ENCODE measurements around the gene NPB.
"Not testable (repeated sequence)": the region's sequence is repeated elsewhere in the genome, so short reads cannot be mapped to it uniquely, and the experiment has no call there.

NPB gene

DNA sequence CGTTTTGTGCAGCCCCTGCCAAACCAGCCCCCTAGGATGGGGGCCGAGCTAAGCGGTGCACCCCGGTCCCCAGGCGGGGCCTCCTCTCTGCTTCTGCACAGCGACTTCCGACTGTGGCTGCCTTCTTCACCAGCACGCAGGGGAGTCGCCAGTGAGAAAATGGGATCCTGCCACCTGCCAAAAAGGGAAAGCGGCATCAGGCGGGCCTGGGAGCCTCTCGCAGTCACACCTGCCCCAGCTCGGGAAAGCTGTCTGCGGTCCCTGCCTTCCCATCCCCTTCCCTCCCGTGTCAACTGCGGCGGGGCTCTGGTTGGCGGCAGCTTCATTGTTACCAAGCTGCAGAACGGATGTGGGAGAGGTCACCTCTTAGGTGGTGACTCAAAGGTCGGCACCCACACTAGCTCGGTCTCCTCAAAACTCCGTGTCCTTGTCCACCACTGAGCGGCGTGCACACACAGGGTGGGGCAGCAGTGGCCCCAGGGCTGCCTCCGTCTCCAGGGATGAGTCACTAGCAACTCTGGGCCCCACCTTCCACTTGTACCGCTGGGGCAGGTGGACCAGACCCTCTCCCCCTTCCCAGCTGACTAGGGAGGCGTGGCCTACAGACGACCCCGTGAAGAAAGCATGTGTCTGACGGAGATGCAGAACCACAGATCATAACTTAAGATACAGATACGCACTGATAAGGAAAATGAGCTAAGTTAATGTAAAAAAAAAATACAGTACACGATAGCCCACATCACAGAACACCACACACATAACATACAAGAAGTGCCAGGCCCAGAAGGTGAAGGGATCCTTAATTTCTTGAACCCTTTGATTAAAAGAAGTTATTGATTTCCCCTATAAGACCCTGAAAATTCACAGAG, 10.6 kb downstream of the NPB start:
- no peak for DNase-seq

DNA sequence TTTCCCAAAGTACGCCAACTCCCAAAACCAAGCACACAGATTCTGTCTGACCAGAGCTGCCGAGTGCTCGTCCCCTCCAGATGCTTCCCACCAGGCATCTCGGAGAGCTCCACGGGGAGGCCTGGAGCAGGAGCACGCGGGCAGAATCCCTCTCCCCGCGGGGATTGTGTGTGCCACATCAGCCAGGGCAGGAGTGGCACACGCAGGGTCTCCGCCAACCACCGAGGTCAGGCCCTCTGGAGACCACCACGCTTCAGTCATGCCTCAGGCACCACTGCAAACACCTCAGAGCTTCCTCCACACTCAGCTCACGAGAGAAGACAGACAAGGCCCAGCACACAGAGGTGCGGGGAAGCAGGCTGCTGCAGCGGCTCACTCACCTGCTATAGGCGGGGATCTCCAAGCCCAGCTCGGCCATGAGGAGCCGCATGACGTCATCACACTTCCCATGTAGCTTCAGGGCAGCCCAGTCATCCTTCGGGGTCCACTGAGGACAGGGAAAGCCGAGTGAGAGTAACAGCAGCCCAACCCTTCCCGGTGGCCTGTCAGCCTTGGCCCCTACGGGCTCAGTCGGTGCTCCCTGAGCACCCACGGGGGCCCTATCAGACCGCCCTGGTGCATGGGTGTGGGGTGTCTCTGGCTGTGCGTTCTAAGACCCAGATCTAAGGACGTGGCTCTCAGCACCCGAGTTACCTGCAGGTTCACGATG, 11.5 kb downstream of the NPB start:
- DNase-seq, result no peak

DNA sequence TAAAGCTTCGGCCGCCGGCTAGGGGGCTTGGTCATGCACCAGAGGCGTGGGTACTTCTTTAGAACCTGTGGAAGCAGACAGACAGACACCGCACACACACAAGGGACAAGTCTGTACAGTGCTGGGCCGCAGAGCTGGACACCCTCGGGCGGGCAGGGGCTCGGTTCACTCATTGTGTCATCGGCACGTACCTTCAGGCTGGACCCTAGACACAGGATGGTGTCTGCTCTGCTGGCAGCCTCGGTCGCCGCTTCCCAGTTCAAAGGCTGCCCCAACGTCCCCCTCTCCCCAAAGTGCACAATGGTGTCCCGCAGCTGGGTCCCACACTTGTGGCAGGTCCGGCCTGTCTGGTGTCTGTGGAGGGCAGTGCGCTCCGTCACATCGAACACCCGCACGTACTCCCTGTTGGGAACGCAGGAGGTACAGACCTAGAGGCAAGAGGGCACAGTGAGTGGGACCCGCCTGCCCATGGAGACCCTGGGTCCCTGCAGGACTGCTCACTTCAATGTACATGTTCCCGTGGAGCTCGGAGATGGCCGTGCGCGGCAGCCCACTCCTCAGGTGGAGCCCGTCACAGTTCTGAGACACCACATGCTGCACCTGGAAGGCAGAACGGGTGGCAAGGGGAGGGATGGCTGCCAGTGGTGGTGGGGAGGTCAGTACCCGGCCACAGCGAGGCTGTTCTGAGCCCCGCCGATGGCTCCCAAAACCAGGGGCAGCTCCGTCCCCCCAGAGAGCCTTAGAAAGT, 12.2 kb downstream of the NPB start:
- no peak for DNase-seq

DNA sequence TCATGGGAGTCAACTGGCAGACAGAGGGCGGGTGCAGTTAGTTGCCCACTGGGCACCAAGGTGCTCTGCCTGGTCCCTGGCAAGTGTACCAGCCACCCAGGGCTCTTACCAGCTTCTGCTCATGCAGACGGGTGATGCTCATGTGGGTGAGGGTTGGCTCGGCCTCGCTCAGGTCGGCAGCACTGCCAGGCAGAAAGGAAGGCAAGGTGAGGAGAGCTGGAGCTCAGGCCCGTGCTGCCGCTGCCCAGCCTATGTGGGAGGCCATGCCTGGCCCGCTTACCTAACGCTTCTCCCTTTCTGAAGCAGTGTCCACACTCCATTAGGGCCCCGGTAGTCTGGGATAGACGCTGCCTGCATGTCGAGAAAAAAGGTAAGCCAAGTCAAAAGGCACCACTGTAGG, 13.3 kb downstream of the NPB start:
- no peak for DNase-seq

DNA sequence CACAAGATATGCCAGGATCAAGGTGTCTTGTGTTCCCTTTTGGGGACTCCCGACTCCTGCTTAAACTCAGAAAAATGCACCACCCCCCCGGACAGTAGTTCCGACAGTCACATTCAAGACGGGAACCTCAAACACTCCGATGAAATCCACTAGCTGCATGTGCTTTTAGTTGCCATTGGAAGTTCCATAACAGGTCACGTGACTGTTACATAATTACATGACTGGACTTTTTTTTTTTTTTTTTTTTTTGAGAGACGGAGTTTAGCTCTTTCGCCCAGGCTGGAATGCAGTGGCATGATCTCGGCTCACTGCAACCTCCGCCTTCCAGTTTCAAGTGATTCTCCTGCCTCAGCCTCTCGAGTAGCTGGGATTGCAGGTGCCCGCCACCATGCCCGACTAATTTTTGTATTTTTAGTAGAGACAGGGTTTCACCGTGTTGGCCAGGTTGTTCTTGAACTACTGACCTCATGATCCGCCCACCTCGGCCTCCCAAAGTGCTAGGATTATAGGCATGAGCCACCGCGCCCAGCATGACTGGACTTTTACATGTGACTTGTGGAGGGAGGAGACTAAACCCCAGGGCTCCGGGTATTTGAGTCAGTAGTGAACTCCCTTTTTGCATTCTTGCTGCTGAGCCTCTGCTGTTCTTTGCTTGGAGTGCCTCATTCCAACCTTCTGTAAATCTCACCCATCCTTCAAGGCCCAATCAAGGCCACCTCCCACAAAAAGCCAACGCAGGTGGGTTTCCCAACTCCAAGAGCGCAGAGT, 14.4 kb downstream of the NPB start:
- no peak for DNase-seq

DNA sequence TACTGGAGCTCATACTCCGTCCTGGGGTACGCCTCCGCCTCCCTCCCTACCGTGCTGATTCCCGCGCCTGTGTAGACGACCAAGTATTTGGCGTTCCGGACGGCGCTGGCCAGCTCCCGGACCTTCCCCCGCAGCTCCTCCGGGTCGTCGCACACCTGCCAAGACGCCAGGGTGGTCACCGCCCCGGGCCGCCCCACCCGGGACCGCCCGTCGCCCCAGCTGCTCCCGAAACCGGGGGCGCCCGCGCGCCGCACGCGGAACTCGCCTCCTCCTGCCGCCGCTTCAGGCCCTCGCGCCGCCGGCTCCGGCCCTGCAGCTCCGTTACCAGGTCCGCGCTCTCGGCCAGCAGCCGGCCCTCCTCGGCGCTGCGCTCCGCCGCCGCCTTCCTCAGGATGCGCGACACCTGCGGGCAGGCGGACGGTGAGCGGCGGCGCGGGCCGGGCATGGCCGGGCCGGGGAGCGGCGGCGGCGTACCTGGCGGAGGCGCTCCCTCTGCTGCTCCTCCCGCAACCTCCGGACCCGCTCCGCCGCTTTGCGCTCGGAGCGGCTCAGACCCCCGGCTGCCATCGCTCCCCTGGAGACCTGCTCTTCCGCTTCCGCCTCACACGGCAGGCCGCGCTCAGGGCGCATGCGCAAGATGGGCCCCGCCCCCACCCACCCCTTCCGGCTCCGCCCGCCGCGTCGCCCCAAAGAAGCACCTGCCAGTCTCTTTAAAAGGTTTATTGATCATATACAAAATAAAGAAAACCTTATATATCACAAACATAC, 15.7 kb downstream of the NPB start, which contains the start of gene SIRT7:
Gene SIRT7 (minus strand): TSS at position 612 of the 768 bp plus-strand sequence. CDS start 45 bp downstream, at position 567.
- DNase-seq, result peak; percentile 89

DNA sequence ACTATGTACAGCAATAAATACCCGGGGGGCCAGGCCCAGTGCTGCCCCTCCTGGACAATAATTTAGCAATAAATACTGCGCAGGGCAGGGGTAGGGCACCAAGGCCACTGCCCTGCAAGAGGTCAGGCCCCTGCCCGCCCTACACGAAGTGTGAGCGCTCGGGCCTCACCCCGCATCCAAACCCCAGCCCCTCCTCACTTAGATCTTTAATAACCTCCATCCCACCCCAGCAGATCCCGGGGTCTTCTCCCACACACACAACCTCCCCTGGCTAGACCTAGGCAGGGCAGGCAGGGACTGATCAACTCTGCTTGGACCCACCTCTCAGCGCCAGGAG, 16.3 kb downstream of the NPB start:
- not testable (repeated sequence) for DNase-seq

DNA sequence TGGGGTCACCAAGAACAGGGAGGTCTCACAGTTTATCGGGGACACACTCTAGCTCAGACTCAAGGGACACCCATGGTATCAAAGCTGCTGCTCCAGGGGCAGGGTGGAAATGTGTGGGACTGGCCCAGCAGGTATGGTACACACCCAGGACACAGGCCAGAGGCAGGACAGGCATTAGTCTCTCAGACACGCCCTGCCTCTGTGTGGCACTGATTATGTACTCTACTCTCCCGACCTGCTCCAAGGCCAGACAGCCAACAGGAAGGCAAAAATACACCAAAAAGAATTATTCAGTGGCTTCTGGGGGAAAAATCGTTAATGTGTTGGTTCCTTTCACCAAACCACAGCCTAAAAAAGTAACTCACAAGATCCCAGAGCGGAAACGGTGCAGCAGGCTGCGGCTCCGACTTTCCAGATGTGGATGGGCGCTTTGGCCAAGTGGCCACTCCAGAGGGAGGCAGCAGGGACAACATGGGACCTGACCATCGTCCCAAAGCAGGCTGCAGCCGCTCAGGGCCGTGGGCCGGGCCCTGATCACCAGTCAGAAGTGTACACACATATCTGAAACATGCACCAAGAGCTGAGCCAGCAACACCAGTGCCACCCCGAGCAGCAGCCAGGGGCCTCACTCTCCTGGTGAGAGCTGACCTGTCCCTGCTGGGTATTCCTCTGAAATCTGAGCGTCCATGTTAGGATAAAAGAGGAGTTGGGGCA, 17.0 kb downstream of the NPB start:
- DNase-seq, result no peak

DNA sequence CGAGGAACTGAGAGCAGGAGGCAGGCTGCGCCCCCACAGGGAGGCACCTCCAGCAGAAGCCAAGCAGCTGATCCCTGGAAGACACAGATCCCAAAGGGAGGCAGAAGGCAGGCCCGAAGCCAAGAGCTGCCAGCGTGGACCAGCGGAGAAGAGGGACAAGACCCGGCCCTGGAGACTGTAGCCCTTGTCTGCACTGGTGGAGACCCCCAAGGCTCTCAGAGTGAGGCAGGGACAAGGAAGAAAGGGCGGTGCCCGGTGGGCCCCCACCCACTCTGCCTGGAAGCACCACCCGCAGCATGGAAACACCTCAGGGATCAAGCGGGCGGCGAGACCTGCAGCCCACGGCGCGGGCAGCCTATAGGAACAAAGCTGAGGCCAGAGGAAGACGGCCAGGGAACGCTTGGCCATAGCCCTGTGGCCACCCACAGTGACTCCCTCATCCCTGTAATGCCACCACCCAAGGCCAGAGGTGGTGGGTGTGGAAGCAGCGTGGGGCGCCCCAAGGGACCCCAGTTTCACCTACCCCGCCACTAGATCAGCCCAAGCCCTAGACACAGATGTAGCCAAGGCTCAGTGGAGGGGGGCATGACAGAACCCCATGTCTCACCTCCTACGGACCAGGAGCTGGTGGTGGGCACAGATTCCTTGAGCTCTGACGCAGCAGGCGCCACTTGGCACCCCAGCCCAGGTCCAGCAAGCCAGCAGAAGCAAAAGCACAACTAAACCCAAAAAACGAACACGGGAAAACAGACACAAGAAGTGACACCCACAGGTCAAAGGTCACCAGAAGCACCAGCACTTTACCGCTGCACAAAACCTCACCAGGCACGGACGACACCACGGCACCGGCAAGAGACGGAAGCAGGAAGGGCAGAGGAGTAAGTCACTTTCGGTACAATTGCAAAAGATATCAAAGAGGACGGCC, 18.8 kb downstream of the NPB start:
- no peak for DNase-seq

DNA sequence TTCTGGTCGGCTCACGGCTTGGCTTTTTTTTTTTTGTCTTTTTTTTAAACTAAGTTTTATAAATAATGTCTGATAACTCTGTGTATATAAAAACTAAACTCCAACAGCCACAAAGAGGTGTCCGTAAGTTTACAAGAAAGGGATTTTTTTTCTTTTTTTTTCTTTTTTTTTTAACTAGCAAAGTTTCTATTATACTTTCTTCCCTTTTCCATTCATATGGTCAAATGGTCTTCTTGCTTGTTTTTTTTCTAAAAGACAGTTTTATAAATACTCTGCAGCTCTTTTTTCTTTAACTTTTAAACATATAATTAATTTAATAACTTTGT, 19.5 kb downstream of the NPB start:
- DNase-seq, result no peak

DNA sequence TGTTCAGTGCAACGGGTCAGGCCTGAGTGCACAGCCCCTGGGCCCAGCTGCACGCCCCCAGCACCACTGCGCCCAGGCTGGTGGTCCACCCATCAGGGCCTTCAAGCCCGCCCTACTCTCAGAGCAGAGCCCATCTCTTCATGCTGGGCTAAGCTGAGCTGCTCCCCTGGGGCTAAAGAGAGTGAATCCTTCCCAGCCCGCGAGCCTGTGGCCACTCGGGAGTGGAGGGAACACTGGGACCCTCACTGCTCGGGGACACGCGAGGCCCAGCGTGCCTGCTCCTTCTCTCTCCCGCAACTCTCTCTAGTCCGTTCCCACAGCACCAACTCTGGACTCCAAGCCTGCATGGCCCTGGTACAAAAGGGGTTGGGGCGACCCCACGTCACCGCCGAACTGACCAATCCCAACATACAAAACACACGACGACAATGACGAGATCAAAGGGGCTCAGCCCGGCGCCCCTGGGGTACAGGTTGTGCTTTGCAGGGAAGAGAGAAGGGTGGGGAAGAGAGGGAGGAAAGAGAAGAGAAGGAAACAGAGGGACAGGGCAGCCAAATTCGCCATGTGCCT, 20.0 kb downstream of the NPB start:
- no peak for DNase-seq

DNA sequence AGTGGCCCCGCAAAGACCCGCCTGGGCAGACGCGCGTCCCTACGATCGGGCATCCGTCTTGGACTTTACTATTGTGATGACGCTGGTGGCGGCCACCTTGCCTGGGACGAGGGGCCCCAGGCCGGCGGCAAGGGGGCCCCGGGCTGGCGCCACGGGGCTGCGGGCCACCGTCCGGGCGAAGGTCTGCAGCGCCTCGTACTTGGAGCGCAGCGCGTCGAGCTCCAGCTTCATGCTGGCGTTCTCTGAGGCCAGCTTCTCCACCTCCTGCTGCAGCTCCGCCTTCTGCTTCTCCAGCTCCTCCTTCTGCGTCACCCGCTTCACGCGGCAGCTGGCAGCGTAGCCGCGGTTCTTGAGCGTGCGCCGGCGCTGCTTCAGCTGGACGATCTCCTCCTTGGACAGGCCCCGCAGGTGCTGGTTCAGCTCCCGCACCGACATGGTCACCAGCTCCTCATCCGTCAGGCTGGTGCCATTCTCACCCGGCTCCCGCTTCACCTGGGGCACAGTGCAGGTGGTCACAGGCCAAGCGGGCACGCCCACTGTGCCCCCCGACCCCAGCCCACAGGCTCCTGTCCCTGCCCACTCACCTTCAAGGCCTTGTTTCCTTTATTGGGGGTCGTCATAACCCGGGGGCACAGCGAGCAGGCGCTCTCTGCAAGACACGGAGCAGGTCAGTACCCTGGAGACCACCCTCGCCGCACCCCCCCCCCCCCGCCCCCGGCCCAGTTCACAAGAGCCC, 20.7 kb downstream of the NPB start:
- DNase-seq, result no peak

DNA sequence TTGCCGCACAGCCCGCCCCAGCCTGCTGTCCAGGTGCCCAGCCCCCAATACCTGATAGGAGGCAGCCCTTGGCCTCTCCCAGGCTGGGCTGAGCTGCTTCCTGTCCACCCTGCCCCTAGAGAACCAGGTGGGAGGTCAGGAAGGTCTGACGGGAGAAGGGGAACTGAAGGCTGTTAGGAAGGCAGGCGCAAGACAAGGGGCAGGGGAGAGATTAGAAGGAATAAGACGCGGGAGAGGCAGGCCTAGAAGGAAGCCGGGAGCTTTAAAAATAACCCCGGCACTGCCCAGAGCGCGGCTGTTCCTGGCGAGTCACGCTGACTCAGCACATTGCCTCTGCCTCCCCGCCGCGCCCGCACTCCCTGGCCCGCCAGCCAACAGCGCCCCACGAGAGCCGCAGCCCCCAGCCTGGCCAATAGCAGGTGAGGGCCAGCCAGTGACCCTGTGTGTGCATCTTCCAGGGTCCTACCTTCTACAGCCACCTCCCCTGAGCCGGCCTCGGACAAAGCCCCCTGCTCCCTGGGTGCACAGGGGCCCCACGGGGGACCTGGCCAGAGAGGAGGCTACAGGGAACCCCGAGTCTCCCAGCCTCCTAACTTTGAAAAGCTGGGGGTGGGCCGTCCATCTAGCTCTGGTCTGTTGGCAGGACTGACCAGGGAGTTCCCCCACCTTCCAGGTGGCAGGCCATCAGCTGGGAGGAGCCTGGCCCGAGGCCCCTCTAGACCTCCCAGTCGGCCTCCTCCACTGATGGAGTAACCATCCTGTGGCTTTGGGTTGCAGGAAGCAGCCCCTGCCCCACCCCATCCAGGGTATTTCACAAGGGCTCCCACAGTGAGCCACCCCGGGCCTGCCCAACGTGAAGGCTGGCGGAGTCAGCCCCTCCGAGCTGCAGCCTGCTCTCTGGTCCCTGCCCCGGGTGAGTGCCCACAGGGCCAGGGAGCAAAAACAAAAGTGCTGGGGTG, 21.5 kb downstream of the NPB start:
- DNase-seq, result no peak

DNA sequence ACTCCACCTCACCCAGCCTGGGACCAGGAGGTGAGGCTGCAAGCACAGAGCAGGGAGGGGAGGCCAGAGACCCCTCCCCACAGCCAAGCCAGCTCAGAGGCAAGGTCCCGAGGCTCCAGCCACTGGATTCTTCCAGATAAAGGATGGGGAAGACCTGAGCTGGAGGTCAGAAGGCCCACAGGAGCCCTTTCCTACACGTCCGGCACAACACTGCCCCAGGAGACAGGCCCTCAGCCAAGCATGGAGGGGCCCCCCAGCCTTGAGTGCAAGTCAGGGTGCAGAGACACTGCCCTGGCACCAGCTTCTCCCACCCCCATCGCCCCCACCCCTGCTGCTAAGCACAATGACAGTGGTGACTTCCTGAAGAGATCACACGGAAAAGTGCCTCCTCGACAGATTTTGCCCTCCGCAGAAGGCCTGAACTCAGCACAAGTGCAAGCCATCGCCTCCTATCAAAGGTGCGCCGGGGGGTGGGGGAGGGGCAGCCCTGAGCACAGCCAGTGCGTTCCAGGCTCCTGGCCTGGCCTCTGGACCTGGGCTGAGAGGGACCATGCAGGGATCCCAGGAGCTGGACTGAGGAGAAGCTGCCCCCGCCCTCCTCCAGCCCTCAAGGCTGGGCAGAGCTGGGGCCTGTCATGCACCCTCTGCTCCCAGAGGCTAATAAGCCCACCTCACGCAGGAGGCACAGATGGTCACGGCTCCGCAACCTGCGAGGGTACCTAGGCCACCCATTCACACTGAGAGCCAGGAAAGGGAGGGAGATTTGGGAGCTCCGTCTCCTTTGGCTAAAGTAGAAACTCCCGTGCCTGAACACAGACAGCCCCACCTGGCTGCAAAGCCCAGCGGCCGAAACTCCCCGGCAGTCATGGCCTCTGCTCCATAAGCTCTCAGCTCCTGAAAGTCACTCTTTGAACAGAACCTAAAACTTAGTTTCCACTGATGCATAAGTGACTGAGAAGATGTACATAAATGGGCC, 22.8 kb downstream of the NPB start:
- DNase-seq, result peak; percentile 44

DNA sequence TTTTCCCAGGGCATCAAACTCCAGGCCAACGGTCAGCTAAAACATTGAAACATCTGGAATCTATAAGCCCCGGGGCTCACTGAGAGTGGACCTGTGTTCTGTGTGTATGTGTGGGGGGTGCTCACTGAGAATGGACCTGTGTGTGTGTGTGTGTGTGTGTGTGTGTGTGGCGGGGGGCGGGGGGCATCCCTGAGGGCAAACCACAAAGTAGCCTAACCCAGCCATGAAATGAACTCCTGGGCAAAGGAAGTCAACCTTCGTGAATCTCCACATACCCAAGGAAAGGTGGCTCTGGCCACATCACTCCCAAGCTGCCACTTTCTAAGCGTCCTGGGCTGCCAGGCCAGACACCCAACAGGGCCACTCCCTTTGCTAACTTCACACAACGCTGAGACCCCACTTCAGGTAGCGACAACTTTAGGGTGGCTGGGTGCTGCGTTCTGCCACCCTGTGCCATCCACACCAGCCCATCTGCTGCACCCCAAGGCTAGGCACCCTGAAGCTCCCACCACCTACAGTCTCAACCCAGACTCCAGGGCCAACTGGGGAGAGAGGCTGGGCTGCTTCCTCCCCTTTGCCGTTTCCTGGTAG, 23.9 kb downstream of the NPB start:
- no peak for DNase-seq

DNA sequence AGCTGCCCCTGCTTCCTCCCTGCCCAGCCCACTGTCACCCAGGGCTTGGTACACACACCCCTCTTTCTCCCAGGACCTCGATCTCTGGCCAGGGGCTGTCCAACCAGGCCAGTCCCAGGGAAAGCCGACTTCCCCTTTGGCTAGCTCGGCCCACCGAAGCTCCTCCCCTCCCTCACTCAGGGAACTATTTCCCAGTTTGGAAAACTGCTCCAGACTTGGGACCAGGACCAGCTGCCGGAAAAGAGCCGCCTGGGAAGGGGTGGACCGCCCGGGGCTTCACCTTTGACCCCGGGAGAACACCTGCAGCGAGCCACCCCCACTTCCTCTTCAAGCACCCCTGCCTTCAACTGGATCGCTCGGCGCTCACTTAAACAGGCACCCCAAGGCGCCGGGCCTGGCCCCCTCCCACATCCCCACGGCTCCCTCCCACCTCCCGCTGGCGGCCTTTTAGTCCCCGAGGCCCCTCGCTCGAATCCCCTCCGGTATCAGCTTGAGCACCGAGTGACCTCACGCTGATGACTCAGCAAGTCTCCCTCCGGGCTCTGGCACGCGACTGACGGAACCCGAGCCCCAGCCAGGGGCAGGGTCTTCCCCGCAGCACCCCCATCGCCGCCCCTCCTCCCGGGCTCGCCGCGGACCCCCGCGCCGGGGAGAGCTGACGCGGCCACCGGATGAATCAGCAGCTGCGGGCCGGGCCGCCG, 24.6 kb downstream of the NPB start:
- DNase-seq, result peak; percentile 58

All from CD4-positive, alpha-beta T cell treated with Interleukin-17A for 1 hour (primary cell).